ENCODE data around the gene C19orf38.

C19orf38 gene

DNA sequence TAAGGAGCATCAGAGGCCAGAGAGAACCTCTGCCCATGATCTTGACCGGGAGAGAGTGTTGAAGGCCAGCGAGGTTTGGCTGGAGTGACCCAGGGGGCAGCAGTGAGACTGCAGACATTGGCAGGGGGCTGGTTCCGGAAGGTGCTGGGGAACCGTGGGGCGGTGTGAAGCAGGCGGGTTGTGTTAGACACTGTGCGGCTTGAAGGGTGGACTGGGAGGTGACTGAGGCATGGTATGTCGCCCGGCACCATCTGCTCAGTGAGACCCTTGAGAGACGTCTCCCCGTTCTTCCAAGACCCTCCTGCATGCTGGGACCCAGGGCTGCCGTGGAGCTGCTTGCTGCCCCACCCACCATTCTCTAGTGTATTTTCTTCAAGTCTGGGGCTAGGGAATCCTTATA lies 47.7 kb downstream of the C19orf38 start:
- CTCF ChIA-PET, result interaction anchor here (2.0 kb wide), 1 partner anchor 23 kb away, joined by 4 read pairs; no protein-coding TSS in a partner anchor
- no peak for DNase-seq (ENCODE audit: extremely low spot score)
- TF ChIP-seq, protein P1, sequence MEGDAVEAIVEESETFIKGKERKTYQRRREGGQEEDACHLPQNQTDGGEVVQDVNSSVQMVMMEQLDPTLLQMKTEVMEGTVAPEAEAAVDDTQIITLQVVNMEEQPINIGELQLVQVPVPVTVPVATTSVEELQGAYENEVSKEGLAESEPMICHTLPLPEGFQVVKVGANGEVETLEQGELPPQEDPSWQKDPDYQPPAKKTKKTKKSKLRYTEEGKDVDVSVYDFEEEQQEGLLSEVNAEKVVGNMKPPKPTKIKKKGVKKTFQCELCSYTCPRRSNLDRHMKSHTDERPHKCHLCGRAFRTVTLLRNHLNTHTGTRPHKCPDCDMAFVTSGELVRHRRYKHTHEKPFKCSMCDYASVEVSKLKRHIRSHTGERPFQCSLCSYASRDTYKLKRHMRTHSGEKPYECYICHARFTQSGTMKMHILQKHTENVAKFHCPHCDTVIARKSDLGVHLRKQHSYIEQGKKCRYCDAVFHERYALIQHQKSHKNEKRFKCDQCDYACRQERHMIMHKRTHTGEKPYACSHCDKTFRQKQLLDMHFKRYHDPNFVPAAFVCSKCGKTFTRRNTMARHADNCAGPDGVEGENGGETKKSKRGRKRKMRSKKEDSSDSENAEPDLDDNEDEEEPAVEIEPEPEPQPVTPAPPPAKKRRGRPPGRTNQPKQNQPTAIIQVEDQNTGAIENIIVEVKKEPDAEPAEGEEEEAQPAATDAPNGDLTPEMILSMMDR (IDR thresholded peaks at IDR 0.05; ENCODE audit: control extremely low read depth, extremely low read depth, low read depth, missing control alignments), result peak; percentile 7
- POLR2A ChIA-PET, result no interaction called here

DNA sequence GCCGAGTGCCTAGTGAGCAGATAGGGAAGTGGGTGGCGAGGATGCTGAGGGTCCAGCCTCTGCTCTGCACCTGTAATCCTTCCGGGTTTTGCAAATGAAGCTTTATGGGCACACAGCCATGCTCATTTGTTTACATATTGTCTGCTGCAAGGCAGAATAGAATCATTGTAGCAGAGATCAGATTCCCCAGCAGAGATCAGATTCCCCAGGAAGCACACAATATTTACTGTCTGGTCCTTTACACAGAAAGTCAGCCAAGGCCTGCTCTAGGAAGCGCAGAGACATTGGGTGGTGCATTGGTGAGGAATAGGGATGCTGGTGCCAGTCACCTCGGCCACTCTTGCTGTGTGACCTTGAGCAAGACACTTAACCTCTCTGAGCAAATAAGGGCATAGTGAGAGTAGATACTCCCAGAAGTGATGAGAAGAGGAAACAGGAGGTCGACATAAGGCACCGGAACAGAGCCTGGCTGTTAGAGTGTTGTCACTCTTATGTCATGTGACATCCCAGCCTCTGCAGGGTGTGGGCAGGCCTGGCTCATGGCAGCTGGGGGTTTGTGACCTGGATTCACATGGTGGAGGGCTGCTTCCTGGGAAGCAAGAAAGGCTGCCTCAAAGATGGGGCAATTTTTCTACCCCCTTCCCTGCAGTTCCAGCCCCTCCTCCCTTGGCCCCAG lies 48.8 kb downstream of the C19orf38 start:
- CTCF ChIA-PET, result interaction anchor here (1.1 to 1.4 kb wide), 2 partner anchors 9 to 17 kb away, joined by 3 read pairs; no protein-coding TSS in a partner anchor
- no peak for DNase-seq (ENCODE audit: extremely low spot score)
- TF ChIP-seq, protein P1 (IDR thresholded peaks at IDR 0.05; ENCODE audit: control extremely low read depth, extremely low read depth, low read depth, missing control alignments), result no peak
- POLR2A ChIA-PET, result no interaction called here

DNA sequence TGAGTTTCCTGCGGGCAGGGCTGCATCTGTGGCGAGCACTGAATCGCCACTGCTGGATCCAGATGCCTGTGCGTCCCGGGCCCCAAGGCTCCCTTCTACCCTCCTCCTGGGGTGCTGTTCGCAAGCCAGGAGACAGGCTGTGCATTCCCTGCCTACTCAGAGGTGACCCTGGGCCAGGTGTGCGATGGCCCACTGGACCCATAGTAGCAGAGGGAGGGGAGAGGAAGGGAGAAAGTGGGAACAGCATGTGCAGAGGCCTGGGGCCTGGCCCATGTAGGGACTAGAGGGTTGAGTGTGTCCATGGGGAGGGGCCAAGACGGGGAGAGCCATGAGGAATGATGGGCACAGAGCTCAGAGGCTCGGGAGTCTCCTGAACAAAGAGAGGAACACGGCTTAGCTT lies 50.4 kb downstream of the C19orf38 start:
- TF ChIP-seq, protein P1 (IDR thresholded peaks at IDR 0.05; ENCODE audit: control extremely low read depth, extremely low read depth, low read depth, missing control alignments), result no peak
- CTCF ChIA-PET, result no interaction called here
- DNase-seq (ENCODE audit: extremely low spot score), result no peak
- POLR2A ChIA-PET, result interaction anchor here (0.6 to 0.7 kb wide), 3 partner anchors 10 to 419 kb away, joined by 3 to 4 read pairs (median 4); no protein-coding TSS in a partner anchor

DNA sequence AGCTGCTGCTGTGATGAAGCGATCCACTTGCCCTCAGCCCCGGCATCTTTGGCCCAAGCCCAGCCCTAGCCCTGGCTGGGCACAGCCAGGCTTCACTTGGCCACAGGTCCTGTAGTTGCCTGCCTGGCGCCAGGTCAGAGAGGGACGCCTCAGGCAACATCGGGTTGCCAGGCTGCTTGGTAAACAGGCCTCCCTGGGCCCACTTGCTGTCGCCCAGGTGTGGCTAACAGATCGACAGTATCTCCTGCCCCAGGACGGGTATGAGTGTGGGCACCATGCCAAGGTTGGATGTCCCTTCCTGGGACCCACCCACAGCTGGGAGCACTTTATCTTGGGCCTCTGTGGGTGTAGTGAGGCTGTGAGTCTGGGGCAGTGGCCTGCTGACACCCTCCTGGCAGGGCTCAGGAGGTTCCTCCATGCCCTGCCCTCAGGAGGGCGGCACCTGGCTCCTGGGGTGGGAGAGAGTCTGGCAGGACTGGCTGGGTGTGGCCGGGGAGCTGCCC lies 51.0 kb downstream of the C19orf38 start:
- DNase-seq (ENCODE audit: extremely low spot score), result no peak
- CTCF ChIA-PET, result interaction anchor here (0.8 to 1.1 kb wide), 2 partner anchors 11 kb away, joined by 3 to 4 read pairs; no protein-coding TSS in a partner anchor
- POLR2A ChIA-PET, result interaction anchor here (0.6 kb wide), 1 partner anchor 419 kb away, joined by 3 read pairs; no protein-coding TSS in a partner anchor
- TF ChIP-seq, protein P1 (IDR thresholded peaks at IDR 0.05; ENCODE audit: control extremely low read depth, extremely low read depth, low read depth, missing control alignments), result no peak

DNA sequence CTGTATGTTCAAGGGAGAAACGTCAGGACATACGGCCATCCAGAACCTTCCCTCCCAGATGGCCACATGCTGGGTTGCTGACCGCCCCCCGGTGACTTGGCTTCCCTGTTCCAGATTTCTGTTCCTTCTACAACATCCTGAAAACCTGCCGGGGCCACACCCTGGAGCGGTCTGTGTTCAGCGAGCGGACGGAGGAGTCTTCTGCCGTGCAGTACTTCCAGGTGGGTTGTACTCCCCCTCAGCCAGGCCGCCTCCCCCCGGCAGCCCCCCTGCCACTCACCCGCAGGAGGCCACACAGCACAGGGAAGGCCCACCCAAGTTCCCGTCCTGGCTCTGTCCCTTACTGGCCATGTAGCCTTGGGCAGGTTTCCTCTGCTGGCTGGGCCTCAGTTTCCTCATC lies 59.7 kb downstream of the C19orf38 start:
- DNase-seq (ENCODE audit: extremely low spot score), result no peak
- ChIA-PET POLR2A (no interaction called here), CTCF (interaction anchor here (1.7 kb wide), 1 partner anchor 28 kb away, joined by 5 read pairs; no protein-coding TSS in a partner anchor)
- TF ChIP-seq, protein P1 (IDR thresholded peaks at IDR 0.05; ENCODE audit: control extremely low read depth, extremely low read depth, low read depth, missing control alignments), result no peak

DNA sequence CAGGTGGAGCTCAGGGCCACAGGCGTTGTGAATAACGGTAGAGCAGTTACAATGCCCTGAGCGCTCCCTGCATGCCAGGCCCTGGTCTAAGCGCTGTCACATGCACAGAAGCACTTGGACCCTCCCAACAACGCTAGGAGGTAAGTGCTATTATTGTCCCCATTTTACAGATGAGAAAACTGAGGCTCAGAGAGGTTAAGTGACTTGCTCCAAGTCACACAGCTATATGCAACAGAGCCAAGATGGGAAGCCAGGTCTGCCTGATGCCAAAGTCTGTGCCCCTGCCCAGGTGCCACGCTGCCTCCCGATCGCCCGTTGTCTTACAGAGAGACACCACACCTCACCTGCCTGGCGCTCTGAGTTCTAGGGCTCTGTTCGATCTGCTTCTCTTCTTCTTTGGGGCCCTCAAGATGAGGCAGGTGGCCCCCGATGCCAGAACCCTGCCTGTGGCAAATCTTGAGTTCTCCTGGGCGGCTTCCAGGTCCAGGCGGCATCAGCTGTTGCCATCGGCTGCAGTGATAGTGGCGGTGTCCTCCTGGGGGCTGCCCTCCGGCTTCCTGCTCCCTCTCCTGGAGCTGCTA lies 60.3 kb downstream of the C19orf38 start:
- ChIA-PET CTCF (interaction anchor here (1.7 kb wide), 1 partner anchor 28 kb away, joined by 5 read pairs; no protein-coding TSS in a partner anchor), POLR2A (no interaction called here)
- TF ChIP-seq, protein P1 (IDR thresholded peaks at IDR 0.05; ENCODE audit: control extremely low read depth, extremely low read depth, low read depth, missing control alignments), result no peak

More for the DNA sequence above, 60.3 kb downstream of the C19orf38 start:
- DNase-seq (ENCODE audit: extremely low spot score), result no peak

Measured in GM10248 (cell line).